ENCODE data around the gene RNASE9.

DNA sequence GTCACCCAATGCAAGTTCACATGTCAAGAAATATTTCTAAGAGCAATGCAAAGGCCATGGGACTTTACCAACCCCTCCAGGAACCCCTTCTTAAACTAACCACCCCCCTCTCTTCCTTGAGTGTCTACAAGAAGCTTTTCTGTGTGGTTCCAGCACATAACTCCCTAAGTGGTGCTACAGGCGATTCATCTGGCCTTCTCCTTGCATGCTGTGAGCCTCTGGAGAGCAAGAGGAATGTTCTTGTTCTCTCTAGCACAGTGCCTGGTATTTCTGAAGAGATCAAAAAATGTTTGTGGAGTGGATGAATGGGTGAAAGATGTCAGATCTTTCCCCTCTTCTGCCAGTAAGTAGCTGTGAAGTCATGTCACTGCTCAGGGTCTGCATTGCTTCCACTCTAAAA lies 36.3 kb upstream of the RNASE9 start:
- no peak for TF ChIP-seq POLR2AphosphoS5 (IDR thresholded peaks at IDR 0.05; ENCODE audit: low read depth, low read length)
- TF ChIP-seq POLR2A (IDR thresholded peaks at IDR 0.05; ENCODE audit: low read depth, low read length) = no peak

All from GM12891 (cell line).